Glutamatergic neuron (in vitro differentiated cells): ENCODE results near the gene IL1RAP. TPM values are rescaled to one million over a fixed set of nuclear protein-coding genes. Genes with fewer than 3 reads are reported as not detected.

Experiments used
- DNase-seq: peaks from one replicate; pipeline ENCODE4 v3.0.0; 2022
- H3K27ac Mint-ChIP-seq: one replicate; pipeline ENCODE4 v1.8.0; 2020; ENCODE audit warnings: mild to moderate bottlenecking, mixed read lengths, inconsistent platforms; ENCODE audit not compliant: unreplicated experiment
- H3K27me3 Mint-ChIP-seq: one replicate; pipeline ENCODE4 v1.8.0; 2020; ENCODE audit warnings: mild to moderate bottlenecking, moderate library complexity, mixed read lengths, inconsistent platforms; ENCODE audit not compliant: unreplicated experiment
- H3K36me3 Mint-ChIP-seq: one replicate; pipeline ENCODE4 v1.8.0; 2020; ENCODE audit warnings: mild to moderate bottlenecking, mixed read lengths, inconsistent platforms; ENCODE audit not compliant: unreplicated experiment
- H3K4me1 Mint-ChIP-seq: one replicate; pipeline ENCODE4 v1.8.0; 2020; ENCODE audit warnings: mild to moderate bottlenecking, low read depth, mixed read lengths, inconsistent platforms; ENCODE audit not compliant: unreplicated experiment
- H3K4me3 Mint-ChIP-seq: one replicate; pipeline ENCODE4 v1.8.0; 2020; ENCODE audit warnings: mild to moderate bottlenecking, mixed read lengths, inconsistent platforms; ENCODE audit not compliant: unreplicated experiment
- H3K9me3 Mint-ChIP-seq: one replicate; pipeline ENCODE4 v1.8.0; 2020; ENCODE audit warnings: mild to moderate bottlenecking, moderate library complexity, mixed read lengths, inconsistent platforms; ENCODE audit not compliant: unreplicated experiment
- CTCF ChIP-seq: fragments of 200-600 bp; sonication (generic); IDR thresholded peaks from one replicate; pipeline ENCODE4 v1.5.0; 2021; ENCODE audit not compliant: partially characterized antibody, unreplicated experiment
- total RNA-seq: library from RNA; stranded (reverse); fragmentation: NEBNext Ultra II Directional; extraction: Animal tissue kit (Norgen Biotek cat#: 25700); gene quantifications from one replicate; pipeline ENCODE4 v1.2.1, GENCODE V29; 2021; ENCODE audit not compliant: unreplicated experiment

IL1RAP gene
- total RNA-seq, 1 donor from 2014 or later, result 0.37 TPM

- no peaks in the 10 kb centered on the region for H3K36me3 Mint-ChIP-seq
- no peak overlapping the region for H3K27ac Mint-ChIP-seq
- no peaks in the 10 kb centered on the region for H3K27me3 Mint-ChIP-seq
- no peak for DNase-seq
- no peak for TF ChIP-seq CTCF
- H3K9me3 Mint-ChIP-seq, result peaks cover 4% of the 10 kb centered on the region
- H3K4me1 Mint-ChIP-seq, result no peaks in the 10 kb centered on the region
- no peak overlapping the region for H3K4me3 Mint-ChIP-seq
Measured at GRCh38 chr3:190526787-190527762, 13.2 kb downstream of the IL1RAP start.

- H3K27me3 Mint-ChIP-seq, result no peaks in the 10 kb centered on the region
- no peak overlapping the region for H3K27ac Mint-ChIP-seq
- no peak for DNase-seq
- H3K36me3 Mint-ChIP-seq, result no peaks in the 10 kb centered on the region
- H3K4me3 Mint-ChIP-seq, result no peak overlapping the region
- no peak for TF ChIP-seq CTCF
- no peaks in the 10 kb centered on the region for H3K4me1 Mint-ChIP-seq
- H3K9me3 Mint-ChIP-seq, result peaks cover 4% of the 10 kb centered on the region
Measured at GRCh38 chr3:190528706-190529105, 14.8 kb downstream of the IL1RAP start.

GRCh38 chr3:190531406-190531805 lies 17.5 kb downstream of the IL1RAP start:
- no peak overlapping the region for H3K4me3 Mint-ChIP-seq
- no peaks in the 10 kb centered on the region for H3K27me3 Mint-ChIP-seq
- no peaks in the 10 kb centered on the region for H3K36me3 Mint-ChIP-seq
- no peak for TF ChIP-seq CTCF
- DNase-seq, result no peak
- H3K27ac Mint-ChIP-seq, result no peak overlapping the region
- H3K4me1 Mint-ChIP-seq, result no peaks in the 10 kb centered on the region
- H3K9me3 Mint-ChIP-seq, result peaks cover 4% of the 10 kb centered on the region

- no peak for DNase-seq
- Mint-ChIP-seq H3K36me3 (no peaks in the 10 kb centered on the region), H3K9me3 (peaks cover 4% of the 10 kb centered on the region), H3K4me3 (no peak overlapping the region), H3K4me1 (no peaks in the 10 kb centered on the region), H3K27ac (no peak overlapping the region), H3K27me3 (no peaks in the 10 kb centered on the region)
- TF ChIP-seq CTCF, result no peak
Measured at GRCh38 chr3:190532731-190533203, 18.9 kb downstream of the IL1RAP start.
